GM12875 (cell line): ENCODE data around the gene PPP1R12C.

ENCODE experiments used
- H3K4me3 ChIP-seq: one replicate; pipeline ENCODE4 v1.5.1; 2011; ENCODE audit warnings: low read depth, low read length, control low read depth
- TF ChIP-seq, protein P1 (sequence below): IDR thresholded peaks from 2 replicates; pipeline ENCODE4 v1.5.1; 2011; ENCODE audit warnings: low read depth, mild to moderate bottlenecking, control low read depth, inconsistent platforms, low read length, moderate library complexity, borderline replicate concordance; ENCODE audit not compliant: insufficient read depth

The PPP1R12C gene

DNA sequence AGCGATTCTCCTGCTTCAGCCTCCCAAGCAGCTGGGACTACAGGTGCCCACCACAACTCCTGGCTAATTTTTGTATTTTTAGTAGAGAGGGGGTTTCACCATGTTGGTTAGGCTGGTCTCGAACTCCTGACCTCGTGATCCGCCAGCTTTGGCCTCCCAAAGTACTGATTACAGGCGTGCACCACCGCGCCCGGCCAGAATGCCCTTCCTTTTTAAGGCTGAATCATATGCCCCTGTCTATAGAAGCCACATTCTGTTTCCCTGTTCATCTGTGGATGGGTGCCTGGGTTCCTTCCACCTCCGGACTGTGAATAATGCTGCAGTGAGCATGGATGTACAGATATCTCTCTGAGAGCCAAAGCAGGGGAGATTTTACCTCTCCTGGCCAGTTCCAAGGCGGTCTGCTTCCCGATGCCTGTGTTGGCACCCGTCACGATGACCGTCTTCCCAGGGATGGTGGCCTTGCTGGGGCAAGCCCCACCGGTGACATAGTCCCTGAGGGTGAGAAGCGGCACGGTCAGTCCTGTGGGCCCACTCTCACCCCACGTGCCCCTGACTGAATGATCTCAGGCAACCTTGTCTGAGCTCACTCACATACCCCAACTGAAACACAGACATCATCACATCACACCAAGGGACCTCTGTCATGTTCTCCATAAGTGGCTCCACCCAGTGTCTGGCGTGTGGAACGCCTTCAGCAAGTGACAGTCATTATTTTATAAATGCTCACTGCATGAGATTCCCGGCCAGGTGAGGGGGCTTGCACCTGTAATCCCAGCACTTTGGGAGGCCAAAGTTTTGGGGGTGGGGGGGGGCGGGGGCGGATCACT, 58.4 kb downstream of the PPP1R12C start:
- H3K4me3 ChIP-seq = no peak overlapping the region
- TF ChIP-seq, protein P1, sequence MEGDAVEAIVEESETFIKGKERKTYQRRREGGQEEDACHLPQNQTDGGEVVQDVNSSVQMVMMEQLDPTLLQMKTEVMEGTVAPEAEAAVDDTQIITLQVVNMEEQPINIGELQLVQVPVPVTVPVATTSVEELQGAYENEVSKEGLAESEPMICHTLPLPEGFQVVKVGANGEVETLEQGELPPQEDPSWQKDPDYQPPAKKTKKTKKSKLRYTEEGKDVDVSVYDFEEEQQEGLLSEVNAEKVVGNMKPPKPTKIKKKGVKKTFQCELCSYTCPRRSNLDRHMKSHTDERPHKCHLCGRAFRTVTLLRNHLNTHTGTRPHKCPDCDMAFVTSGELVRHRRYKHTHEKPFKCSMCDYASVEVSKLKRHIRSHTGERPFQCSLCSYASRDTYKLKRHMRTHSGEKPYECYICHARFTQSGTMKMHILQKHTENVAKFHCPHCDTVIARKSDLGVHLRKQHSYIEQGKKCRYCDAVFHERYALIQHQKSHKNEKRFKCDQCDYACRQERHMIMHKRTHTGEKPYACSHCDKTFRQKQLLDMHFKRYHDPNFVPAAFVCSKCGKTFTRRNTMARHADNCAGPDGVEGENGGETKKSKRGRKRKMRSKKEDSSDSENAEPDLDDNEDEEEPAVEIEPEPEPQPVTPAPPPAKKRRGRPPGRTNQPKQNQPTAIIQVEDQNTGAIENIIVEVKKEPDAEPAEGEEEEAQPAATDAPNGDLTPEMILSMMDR = no peak

DNA sequence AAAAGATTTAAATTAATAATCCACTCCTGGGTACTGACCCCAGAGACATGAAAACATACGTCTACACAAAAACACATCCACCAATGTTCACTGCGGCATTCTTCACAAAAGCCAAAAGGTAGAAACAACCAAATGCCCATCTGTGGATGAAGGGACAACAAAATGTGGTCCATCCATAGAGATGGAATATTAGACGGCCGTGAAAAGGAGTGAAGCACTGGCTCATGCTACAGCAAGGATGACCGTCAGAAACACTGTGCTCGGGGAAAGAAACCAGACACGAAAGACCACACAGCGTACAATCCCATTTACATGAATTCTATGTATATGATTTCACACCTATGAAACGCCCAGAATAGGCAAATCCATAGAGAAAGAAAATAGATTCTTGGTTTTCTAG, 60.6 kb downstream of the PPP1R12C start:
- TF ChIP-seq, protein P1 = no peak
- H3K4me3 ChIP-seq = no peak overlapping the region

DNA sequence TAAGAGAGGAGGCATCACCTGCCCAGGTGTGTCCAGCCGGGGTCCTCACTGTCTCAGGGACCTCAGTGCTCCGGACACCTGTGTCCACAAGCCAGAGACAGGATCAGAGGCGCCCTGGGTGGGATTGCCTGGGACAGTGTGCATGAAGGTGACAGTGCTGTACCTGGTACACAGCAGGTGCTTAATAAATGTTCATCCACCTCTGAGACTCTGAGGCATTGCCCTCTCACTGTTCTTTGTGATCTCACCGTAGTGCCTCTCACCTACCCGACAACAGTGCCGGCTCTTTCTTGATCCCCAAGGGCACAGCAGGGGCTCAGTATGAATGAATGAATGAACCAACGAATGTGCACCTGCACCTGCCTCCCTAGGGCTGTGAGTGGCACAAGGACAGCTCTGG, 63.7 kb downstream of the PPP1R12C start:
- H3K4me3 ChIP-seq = no peak overlapping the region
- TF ChIP-seq, protein P1 = no peak

DNA sequence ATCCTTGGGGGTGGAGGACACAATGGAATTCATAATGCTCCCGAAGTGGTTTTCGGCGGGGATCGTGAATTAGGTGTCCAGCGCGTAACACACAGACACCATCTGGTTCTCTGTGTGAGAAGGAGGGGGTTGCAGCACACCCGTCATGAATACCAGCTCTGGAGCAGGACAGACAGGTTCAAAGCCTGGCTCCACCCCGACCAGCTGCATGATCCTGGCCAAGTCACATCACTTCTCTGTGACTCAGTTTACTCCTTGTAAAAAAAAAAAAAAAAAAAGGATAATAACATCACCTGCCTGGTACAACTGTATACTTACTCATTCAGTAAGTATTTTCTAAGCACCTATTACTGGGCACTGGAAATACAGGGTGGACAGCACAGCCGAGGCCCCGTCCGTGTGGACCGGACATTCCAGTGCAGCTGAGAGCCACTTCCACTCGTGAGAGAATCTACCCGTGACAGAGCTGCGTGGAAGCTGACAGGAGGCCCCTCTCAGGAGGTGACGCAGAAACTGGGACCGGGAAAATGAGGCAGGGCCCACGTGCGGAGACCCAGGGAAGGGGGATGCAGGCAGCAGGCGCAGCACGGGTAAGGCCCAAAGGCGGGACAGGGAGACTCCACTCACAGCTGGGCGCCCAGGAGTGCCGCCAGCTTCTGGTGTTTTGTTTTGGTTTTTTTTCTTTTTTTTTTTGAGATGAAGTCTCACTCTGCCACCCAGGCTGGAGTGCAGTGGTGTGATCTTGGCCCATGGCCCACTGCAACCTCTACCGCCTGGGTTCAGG, 66.5 kb downstream of the PPP1R12C start:
- H3K4me3 ChIP-seq = no peak overlapping the region
- TF ChIP-seq, protein P1 = no peak

DNA sequence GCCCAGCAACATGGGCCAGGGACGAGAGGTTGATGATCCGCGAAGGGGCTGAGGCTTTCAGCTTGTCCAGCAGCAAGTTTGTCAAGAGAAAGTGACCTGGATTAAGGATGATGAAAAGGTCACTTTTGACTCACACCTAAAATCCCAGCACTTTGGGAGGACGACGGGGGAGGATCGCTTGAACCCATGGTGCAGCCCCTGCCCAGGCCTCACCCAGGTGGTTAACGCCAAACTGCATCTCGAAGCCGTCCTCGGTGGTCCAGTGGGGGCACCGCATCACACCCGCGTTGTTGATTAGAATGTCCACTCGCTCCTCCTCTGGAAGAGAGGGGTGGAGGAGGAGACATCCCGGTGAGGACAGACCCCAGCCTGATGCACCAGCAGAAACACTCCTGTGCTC, 69.0 kb downstream of the PPP1R12C start:
- TF ChIP-seq, protein P1 = no peak
- H3K4me3 ChIP-seq = no peak overlapping the region

DNA sequence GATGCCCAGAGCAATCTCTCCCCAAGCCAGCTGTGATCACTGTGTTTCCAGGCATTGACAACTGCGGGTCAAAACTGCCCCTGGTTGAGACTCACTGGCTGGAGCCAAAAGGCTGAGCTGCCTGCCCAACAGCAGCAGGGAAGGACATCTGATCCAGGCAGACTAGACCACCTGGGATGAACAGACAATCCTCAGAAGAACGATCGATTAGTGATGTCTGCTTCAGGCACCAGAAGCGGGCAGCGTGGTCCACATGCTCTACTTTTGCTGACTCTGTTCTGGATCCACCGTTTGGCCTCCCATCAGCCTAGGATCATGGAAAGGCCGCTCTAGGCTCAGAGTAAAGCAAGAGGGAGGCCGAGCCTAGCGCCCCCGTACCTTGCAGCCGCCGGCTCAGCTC, 69.5 kb downstream of the PPP1R12C start:
- TF ChIP-seq, protein P1 = no peak

More for the DNA sequence above, 69.5 kb downstream of the PPP1R12C start:
- no peak overlapping the region for H3K4me3 ChIP-seq
